GM12878 (cell line): ENCODE results near the gene S1PR4. TPM values are rescaled to one million over a fixed set of nuclear protein-coding genes. Genes with fewer than 3 reads are reported as not detected.
"Not testable (repeated sequence)": the region's sequence is repeated elsewhere in the genome, so short reads cannot be mapped to it uniquely, and the experiment has no call there.

ENCODE experiments used
- ATAC-seq: fragments of 200-7000 bp; cut with Tn5 transposase; 3 replicates; pipeline ENCODE4 v1.9.1; 2020; ENCODE audit warnings: mild to moderate bottlenecking, moderate library complexity
- BruUV-seq: library from RNA; stranded (reverse); fragments of 400-500 nt; replicated peaks from 2 replicates; lab custom pipeline; 2021; lab: Mats Ljungman, UMichigan
- CTCF ChIA-PET: fragments of 300-600 bp; sonication (Branson Sonifier 250); formaldehyde crosslinking; extraction: SDS; loops from one replicate; lab custom pipeline; 2021; ENCODE audit warnings: inconsistent platforms; lab: Yijun Ruan, JAX
- POLR2A ChIA-PET: fragments of 350-600 bp; formaldehyde crosslinking; extraction: SDS; loops from one replicate; lab custom pipeline; 2021; ENCODE audit warnings: inconsistent platforms; lab: Charles Lee
- RAD21 ChIA-PET: fragments of 300-600 bp; sonication (Branson Sonifier 250); formaldehyde crosslinking; loops from one replicate; lab custom pipeline; 2023; ENCODE audit warnings: antibody characterized with exemption; ENCODE audit not compliant: unreplicated experiment; lab: Charles Lee
- SMC1A ChIA-PET: fragments of 300-600 bp; sonication (Branson Sonifier 250); formaldehyde crosslinking; loops from one replicate; lab custom pipeline; 2023; ENCODE audit not compliant: unreplicated experiment, uncharacterized antibody; lab: Charles Lee
- DNase-seq: peaks from one replicate; pipeline ENCODE4 v3.0.0-alpha.2; 2011; ENCODE audit warnings: low read depth, low spot score
- FAIRE-seq: peaks from 3 replicates; lab custom pipeline; 2011; peaks lifted over from hg19 to GRCh38; lab: Jason Lieb, UNC
- H2AFZ ChIP-seq: 2 replicates; pipeline ENCODE4 v1.6.0; 2011; ENCODE audit warnings: low read depth, low read length, control low read depth; ENCODE audit not compliant: control insufficient read depth
- H3K27ac ChIP-seq: 2 replicates; pipeline ENCODE4 v1.5.1; 2011; ENCODE audit warnings: control low read depth; ENCODE audit not compliant: control insufficient read depth, insufficient read depth
- H3K27me3 ChIP-seq, 2 experiments: replicated peaks in 1 of 2; 2 replicates each; pipeline versions ENCODE4 v1.6.0 to v1.6.1; 2011; ENCODE audit warnings: low read length in 1 of 2; ENCODE audit not compliant: control insufficient read depth in 2 of 2, insufficient read depth in 2 of 2
- H3K36me3 ChIP-seq, 2 experiments: 2 replicates each; pipeline ENCODE4 v1.5.1; 2011; ENCODE audit warnings: low read length in 1 of 2; ENCODE audit not compliant: control insufficient read depth in 2 of 2, insufficient read depth in 2 of 2
- H3K4me1 ChIP-seq: 2 replicates; pipeline ENCODE4 v1.6.1; 2011; ENCODE audit warnings: mild to moderate bottlenecking, low read length, moderate library complexity, mixed read lengths; ENCODE audit not compliant: control insufficient read depth, insufficient read depth
- H3K4me2 ChIP-seq: 2 replicates; pipeline ENCODE4 v1.6.0; 2011; ENCODE audit warnings: control low read depth; ENCODE audit not compliant: control insufficient read depth, insufficient read depth
- H3K4me3 ChIP-seq: fragments of 200-600 bp; sonication (generic); 2 replicates; pipeline ENCODE4 v1.5.1; 2016
- H3K79me2 ChIP-seq: 2 replicates; pipeline ENCODE4 v1.6.0; 2011; ENCODE audit warnings: low read length; ENCODE audit not compliant: control insufficient read depth, insufficient read depth
- H3K9ac ChIP-seq: 2 replicates; pipeline ENCODE4 v1.8.0; 2011; ENCODE audit warnings: low read length, control low read depth, mixed read lengths; ENCODE audit not compliant: control insufficient read depth, insufficient read depth
- H3K9me3 ChIP-seq: replicated peaks from 3 replicates; pipeline ENCODE4 v1.5.1; 2011; ENCODE audit warnings: mild to moderate bottlenecking, low read length; ENCODE audit not compliant: control insufficient read depth, insufficient read depth
- H4K20me1 ChIP-seq: 2 replicates; pipeline ENCODE4 v1.6.0; 2011; ENCODE audit not compliant: control insufficient read depth, insufficient read depth
- ASH2L ChIP-seq: fragments of 300-600, 200-600 bp; sonication (generic); IDR thresholded peaks from 2 replicates; pipeline ENCODE4 v1.6.1; 2017; ENCODE audit warnings: low read depth, mild to moderate bottlenecking, borderline replicate concordance
- DPF2 ChIP-seq: fragments of 450-650 bp; IDR thresholded peaks from 2 replicates; pipeline ENCODE4 v1.6.1; 2017; ENCODE audit warnings: mild to moderate bottlenecking
- GABPA ChIP-seq: IDR thresholded peaks from 2 replicates; pipeline ENCODE4 v1.6.1; 2014; ENCODE audit warnings: antibody characterized with exemption, low read depth, mild to moderate bottlenecking, inconsistent platforms
- IKZF1 ChIP-seq: fragments of 450-650 bp; conservative IDR thresholded peaks from 2 replicates; pipeline ENCODE4 v1.6.1; 2017; ENCODE audit warnings: antibody characterized with exemption, mild to moderate bottlenecking
- IKZF2 ChIP-seq, 2 experiments: fragments of 450-650 bp; IDR thresholded peaks; 2 replicates each; pipeline ENCODE4 v1.6.1; 2017; ENCODE audit warnings: mild to moderate bottlenecking in 2 of 2, moderate library complexity in 2 of 2
- NFYA ChIP-seq: IDR thresholded peaks from 2 replicates; pipeline ENCODE4 v1.6.1; 2011; ENCODE audit warnings: low read depth, mild to moderate bottlenecking, low read length, improper control_type of control experiment, borderline replicate concordance
- PAX8 ChIP-seq: fragments of 450-650 bp; IDR thresholded peaks from 2 replicates; pipeline ENCODE4 v1.6.1; 2017; ENCODE audit warnings: mild to moderate bottlenecking, moderate library complexity
- SIX5 ChIP-seq: IDR thresholded peaks from 2 replicates; pipeline ENCODE4 v1.6.1; 2011; ENCODE audit warnings: mild to moderate bottlenecking, low read depth, low read length, moderate library complexity; ENCODE audit not compliant: severe bottlenecking
- ZNF622 ChIP-seq: fragments of 450-650 bp; IDR thresholded peaks from 2 replicates; pipeline ENCODE4 v1.6.1; 2017; ENCODE audit warnings: mild to moderate bottlenecking, inconsistent platforms
- ZSCAN29 ChIP-seq: fragments of 450-650 bp; IDR thresholded peaks from 2 replicates; pipeline ENCODE4 v1.6.1; 2017; ENCODE audit warnings: mild to moderate bottlenecking, moderate library complexity
- WGBS: methylation state at CpG from one replicate; pipeline ENCODE4 v1.1.6; 2016; ENCODE audit warnings: low lambda C conversion rate; ENCODE audit not compliant: insufficient replicate concordance, insufficient coverage; ENCODE audit errors: missing lambda C conversion rate; 5-methylcytosine and 5-hydroxymethylcytosine counted together
- in situ Hi-C: fragments of 300-500 bp; cut with MboI; formaldehyde crosslinking; loops from 9 replicates; pipeline ENCODE4 v1.14.3; 2018; ENCODE audit warnings: mixed read lengths
- intact Hi-C: fragments of 100-400 bp; cut with micrococcal nuclease; formaldehyde crosslinking; loops from one replicate; pipeline ENCODE4 v1.14.2; 2022; ENCODE audit not compliant: unreplicated experiment
- polyA plus RNA-seq, 11 experiments: library from polyadenylated mRNA; depleted of rRNA in 4 of 11; unstranded in 6 of 11; stranded (reverse) in 5 of 11; fragments of >200 nt; fragmentation: Nextera tagmentation in 4 of 11; fragmentation: Illumina TruSeq in 1 of 11; extraction: Ambion mirVana in 4 of 11; extraction: Trizol in 1 of 11; gene quantifications; 1 replicate in 1 of 11; 2 replicates in 10 of 11; pipeline versions ENCODE4 v1.2.1 to v1.2.3, GENCODE V29; 2011 to 2016; ENCODE audit warnings: inconsistent platforms in 2 of 11, missing spikeins in 2 of 11, low read depth in 1 of 11
- total RNA-seq, 4 experiments: library from RNA; depleted of rRNA in 3 of 4; stranded (reverse); fragments of >200 nt in 3 of 4; fragmentation: Illumina TruSeq in 1 of 4; extraction: Trizol in 1 of 4; gene quantifications; 2 replicates each; pipeline versions ENCODE4 v1.2.1 to v1.2.3, GENCODE V29; 2013 to 2021
- TF ChIP-seq, protein P1 (sequence below): IDR thresholded peaks from 2 replicates; pipeline ENCODE4 v1.6.1; 2011; ENCODE audit warnings: borderline replicate concordance, low read depth, mild to moderate bottlenecking, moderate library complexity, mixed read lengths, low read length; ENCODE audit not compliant: insufficient read depth; ENCODE audit errors: extremely low read length
- TF ChIP-seq, protein P2 (sequence below): IDR thresholded peaks from 2 replicates; pipeline ENCODE4 v1.6.1; 2011; ENCODE audit warnings: low read depth, low read length, improper control_type of control experiment, borderline replicate concordance
- TF ChIP-seq, protein P3 (sequence below): IDR thresholded peaks from 2 replicates; pipeline ENCODE4 v1.6.1; 2012; ENCODE audit warnings: low read depth, low read length, improper control_type of control experiment

The S1PR4 gene
- total and polyA plus RNA-seq, 10 of the 15 experiments (the other 5 are each of a cell fraction or from before 2014, with no cell fraction given), result 0.19 to 57.7 (median 32.4) TPM; not detected in 1

DNA sequence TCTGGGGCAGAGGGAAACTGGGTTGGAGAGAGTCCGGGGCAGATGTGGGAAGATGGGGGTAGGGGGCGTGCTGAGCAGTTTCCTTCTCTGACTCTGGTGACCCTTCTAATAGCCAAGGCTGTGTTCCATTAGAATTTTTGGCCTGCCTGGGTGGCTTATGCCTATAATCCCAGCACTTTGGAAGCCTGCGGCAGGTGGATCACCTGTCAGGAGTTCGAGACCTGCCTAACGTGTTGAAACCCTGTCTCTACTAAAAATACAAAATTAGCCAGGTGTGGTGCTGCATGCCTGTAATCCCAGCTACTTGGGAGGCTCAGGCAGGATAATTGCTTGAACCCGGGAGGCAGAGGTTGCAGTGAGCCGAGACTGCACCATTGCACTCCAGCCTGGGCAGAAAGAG lies 24.3 kb downstream of the S1PR4 start:
- SMC1A ChIA-PET, result not testable (repeated sequence)

DNA sequence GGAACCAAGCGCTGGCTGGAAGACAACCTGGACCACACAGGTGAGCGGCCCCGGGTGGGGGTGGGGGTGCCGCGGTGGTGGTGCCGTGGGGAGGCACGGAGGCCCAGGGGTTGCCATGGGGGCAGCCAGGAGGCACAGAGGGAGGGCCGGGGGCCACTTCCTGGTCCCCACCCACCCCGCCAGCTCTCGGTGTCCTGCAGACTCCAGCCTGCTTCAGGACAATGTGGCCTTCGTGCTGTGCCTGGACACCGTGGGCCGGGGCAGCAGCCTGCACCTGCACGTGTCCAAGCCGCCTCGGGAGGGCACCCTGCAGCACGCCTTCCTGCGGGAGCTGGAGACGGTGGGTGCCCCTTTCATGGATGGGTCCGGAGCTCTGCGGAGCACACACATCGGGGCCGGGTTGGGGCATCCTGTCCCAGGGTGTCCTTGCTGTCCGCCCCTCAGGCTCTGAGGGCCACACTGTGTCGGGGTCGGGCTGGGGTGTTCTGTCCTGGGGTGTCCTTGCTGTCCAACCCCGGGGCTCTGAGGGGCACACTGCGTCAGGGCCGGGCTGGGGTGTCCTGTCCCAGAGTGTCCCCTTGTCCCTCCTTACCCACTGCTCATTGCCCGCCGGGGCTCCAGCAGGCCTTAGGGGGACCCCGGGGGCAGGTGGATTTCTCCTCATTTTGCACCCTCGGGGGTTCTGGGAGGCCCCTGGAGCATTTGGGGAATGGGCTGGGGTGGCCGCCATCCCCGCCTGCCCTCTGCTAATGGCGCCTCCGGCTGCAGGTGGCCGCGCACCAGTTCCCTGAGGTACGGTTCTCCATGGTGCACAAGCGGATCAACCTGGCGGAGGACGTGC lies 25.5 kb downstream of the S1PR4 start:
- no peak for FAIRE-seq
- Histone ChIP-seq H3K4me1 (no peaks in the 10 kb centered on the region), H3K4me2 (no peak overlapping the region), H3K4me3 (no peak overlapping the region), H3K9ac (no peak overlapping the region), H3K27ac (no peak overlapping the region), H3K36me3 (peaks cover 0 to 16% of the 10 kb centered on the region in 2 experiments; a peak in 2 of 4 replicates), H3K27me3 (no peaks in the 10 kb centered on the region), H3K79me2 (no peaks in the 10 kb centered on the region), H2AFZ (no peak overlapping the region), H3K9me3 (no peaks in the 10 kb centered on the region), H4K20me1 (no peaks in the 10 kb centered on the region)
- POLR2A ChIA-PET, result interaction anchor here (0.5 kb wide), 1 partner anchor 1151 kb away, joined by 3 read pairs; no protein-coding TSS in a partner anchor
- no peak for DNase-seq
- CTCF ChIA-PET, result interaction anchor here (0.6 kb wide), 1 partner anchor 13 kb away, joined by 3 read pairs; no protein-coding TSS in a partner anchor
- intact Hi-C loops (no loop called here), in situ Hi-C loops (no loop called here)
- SMC1A ChIA-PET, result no interaction called here
- BruUV-seq, result no TSS peak
- RAD21 ChIA-PET, result no interaction called here
- 98% methylated on average over 39 of the region's 43 CpGs for WGBS
- ATAC-seq, result no peak
- TF ChIP-seq SIX5 (no peak), ZNF622 (no peak), DPF2 (no peak), IKZF1 (no peak), IKZF2 (IDR thresholded peaks at IDR 0.05) (no peak), ZSCAN29 (no peak), PAX8 (no peak), ASH2L (no peak), GABPA (no peak), NFYA (no peak)
- TF ChIP-seq, protein P1, sequence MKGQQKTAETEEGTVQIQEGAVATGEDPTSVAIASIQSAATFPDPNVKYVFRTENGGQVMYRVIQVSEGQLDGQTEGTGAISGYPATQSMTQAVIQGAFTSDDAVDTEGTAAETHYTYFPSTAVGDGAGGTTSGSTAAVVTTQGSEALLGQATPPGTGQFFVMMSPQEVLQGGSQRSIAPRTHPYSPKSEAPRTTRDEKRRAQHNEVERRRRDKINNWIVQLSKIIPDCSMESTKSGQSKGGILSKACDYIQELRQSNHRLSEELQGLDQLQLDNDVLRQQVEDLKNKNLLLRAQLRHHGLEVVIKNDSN, result no peak
- TF ChIP-seq, protein P2, sequence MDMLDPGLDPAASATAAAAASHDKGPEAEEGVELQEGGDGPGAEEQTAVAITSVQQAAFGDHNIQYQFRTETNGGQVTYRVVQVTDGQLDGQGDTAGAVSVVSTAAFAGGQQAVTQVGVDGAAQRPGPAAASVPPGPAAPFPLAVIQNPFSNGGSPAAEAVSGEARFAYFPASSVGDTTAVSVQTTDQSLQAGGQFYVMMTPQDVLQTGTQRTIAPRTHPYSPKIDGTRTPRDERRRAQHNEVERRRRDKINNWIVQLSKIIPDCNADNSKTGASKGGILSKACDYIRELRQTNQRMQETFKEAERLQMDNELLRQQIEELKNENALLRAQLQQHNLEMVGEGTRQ, result no peak
- TF ChIP-seq, protein P3, sequence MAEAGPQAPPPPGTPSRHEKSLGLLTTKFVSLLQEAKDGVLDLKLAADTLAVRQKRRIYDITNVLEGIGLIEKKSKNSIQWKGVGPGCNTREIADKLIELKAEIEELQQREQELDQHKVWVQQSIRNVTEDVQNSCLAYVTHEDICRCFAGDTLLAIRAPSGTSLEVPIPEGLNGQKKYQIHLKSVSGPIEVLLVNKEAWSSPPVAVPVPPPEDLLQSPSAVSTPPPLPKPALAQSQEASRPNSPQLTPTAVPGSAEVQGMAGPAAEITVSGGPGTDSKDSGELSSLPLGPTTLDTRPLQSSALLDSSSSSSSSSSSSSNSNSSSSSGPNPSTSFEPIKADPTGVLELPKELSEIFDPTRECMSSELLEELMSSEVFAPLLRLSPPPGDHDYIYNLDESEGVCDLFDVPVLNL, result no peak

More for the DNA sequence above, 24.3 kb downstream of the S1PR4 start:
- H3K27me3 ChIP-seq, H3K4me2 ChIP-seq, H3K4me1 ChIP-seq, RAD21 ChIA-PET, H3K4me3 ChIP-seq, FAIRE-seq, H3K9ac ChIP-seq, ATAC-seq, H4K20me1 ChIP-seq, BruUV-seq, H3K27ac ChIP-seq, intact Hi-C loops, DNase-seq, in situ Hi-C loops, H3K79me2 ChIP-seq, H2AFZ ChIP-seq, POLR2A ChIA-PET, H3K9me3 ChIP-seq: not testable (repeated sequence)
- peaks cover 0 to 15% of the 10 kb centered on the region in 2 experiments; a peak in 2 of 4 replicates for H3K36me3 ChIP-seq
- CTCF ChIA-PET, result interaction anchor here (0.6 kb wide), 1 partner anchor 15 kb away, joined by 3 read pairs; no protein-coding TSS in a partner anchor
- WGBS, result 92% methylated on average over 7 of the region's 7 CpGs
